HuH-7.5 (cell line): Measurements from ENCODE around the gene NADSYN1.
"Not testable (repeated sequence)": the region's sequence is repeated elsewhere in the genome, so short reads cannot be mapped to it uniquely, and the experiment has no call there.

Source experiments
- DNase-seq: peaks from one replicate; pipeline ENCODE4 v3.0.0; 2011; ENCODE audit warnings: low spot score

The NADSYN1 gene

GRCh38 chr11:71453037-71453917 lies at the start of gene NADSYN1:
TSS of gene NADSYN1 (plus strand) at chr11:71453203. CDS start at chr11:71453297, 94 bp downstream.
- DNase-seq: peak; percentile 96

GRCh38 chr11:71404209-71404608 lies 48.8 kb upstream of the NADSYN1 start:
- DNase-seq: no peak

DNA sequence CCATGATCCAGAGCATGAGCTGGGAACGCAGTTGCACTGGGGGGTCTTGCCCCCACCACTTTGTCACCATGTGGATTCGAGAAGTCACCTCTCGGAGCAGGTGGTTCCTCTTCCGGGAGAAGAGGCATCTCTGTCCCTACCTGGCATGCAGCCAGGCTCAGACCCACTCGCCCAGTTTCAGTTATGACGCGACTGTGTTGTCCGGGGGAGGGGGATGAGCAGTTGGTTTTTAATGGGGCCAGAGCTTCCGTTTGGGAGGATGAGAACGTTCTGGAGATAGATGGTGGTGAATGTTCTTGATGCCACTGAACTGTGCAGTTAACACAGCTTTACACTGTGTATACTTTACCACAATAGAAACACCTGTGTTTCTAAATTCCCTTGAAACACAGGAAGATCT lies 46.3 kb upstream of the NADSYN1 start:
- no peak for DNase-seq

DNA sequence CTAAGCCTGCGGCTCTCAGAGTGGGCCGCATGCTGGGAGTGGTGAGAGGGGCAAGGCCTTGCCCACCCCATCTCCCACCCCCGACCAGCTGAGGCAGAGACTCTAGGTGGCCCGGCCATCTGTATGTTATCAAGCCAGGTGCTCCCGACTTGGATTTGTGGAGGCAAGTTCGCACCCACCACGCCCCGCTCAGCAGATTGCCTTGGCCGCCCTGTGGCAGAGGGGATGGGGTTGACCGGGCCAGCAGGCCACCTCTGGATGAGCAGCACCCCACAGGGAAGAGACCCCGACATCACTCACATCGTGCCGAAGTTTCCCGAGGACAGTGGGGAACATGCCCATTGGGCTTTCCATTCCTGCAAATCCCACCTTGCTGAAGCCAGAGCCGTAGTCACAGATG lies 45.6 kb upstream of the NADSYN1 start:
- no peak for DNase-seq

DNA sequence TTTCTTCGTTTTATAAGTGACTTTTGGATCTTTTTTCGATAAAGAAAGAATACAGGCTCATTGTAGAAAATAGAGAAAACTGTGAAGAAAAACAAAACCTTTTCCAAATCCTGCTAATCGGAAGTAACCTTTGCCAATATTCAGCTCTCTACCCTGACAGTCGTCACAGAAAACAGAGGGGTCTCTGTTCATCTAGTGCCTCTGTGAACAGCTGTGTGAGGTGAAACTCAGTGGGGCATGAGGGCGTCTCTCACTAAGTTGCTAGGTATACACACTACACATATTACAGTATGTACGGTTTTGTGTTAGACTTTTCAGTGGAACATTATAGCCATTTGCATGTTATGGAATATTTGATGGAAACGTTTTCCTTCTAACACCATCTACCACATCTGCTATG lies 44.2 kb upstream of the NADSYN1 start:
- no peak for DNase-seq

- DNase-seq: no peak
Observed at GRCh38 chr11:71410363-71410966, 42.5 kb upstream of the NADSYN1 start.

- DNase-seq: no peak
Observed at GRCh38 chr11:71414645-71415044, 38.4 kb upstream of the NADSYN1 start.

- DNase-seq: no peak
Observed at GRCh38 chr11:71418643-71419042, 34.4 kb upstream of the NADSYN1 start.

- peak; percentile 77 for DNase-seq
Observed at GRCh38 chr11:71420455-71421241, 32.4 kb upstream of the NADSYN1 start.

GRCh38 chr11:71421392-71421950 lies 31.5 kb upstream of the NADSYN1 start:
- no peak for DNase-seq

GRCh38 chr11:71422318-71422717 lies 30.7 kb upstream of the NADSYN1 start:
- not testable (repeated sequence) for DNase-seq

DNA sequence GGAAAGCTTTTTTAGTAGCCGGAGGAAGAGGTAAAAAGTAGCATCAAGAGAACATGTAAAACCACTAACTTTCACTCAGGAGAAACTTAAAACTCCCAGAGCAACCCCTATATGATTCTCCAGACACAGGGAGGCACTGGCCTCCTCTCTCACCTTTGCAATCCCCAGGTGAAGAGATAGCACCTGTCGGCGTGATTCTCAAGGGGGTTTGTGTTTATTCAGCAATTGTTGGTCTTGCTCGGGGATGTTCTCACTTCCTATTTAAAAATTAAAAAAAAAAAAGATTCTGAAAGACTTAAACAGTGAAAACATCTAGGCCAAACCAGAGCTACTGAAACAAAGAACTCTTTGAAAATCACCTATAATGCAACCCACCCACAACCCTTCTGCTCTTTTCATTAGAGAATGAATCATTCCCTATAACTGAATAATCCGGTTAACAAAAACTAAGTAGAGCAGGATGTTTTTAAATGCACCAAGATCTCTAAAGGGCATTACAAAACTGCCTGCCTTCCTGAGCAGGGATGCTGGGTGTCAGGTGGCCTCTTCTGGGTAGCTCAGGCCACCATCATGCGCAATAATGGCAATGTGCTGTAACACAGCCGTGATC lies 29.7 kb upstream of the NADSYN1 start:
- no peak for DNase-seq

DNA sequence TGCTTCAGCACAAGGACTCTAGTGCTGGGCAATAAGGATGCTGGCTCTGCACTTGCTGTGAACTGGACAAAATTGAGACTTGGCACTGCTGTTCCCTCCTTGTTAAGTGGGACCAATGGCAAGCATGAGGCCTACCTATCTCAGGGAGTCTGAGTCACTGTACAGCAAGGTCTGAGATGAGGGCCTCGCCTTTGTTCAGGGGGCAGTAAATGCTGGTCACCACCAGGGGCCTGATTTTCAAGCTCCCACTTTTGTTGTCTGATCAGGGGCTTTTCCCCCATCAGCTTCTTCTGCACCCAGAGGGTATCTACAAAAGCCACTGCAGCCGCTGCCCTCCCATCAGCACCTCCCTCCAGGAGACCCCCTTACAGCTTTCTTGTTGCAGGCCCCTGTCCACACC lies 27.6 kb upstream of the NADSYN1 start:
- no peak for DNase-seq

DNA sequence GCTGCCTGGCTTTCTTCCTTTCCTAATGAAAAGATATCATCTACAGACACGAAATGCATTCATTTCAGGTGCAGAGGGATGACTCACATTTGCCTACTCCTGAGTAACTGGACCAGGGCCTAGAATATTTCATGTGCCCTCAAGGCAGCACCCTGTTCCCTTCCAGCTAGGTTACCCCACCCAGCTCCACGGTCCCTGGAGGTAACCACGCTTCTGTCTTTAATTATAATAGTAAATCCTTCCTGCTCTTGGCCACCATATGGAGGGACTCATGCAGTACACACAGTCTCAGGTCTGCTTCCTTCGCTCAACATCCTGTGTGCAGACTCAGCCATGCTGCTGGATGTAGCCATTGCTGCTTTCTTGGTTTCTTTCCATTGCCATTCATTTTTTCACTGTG lies 27.1 kb upstream of the NADSYN1 start:
- no peak for DNase-seq

DNA sequence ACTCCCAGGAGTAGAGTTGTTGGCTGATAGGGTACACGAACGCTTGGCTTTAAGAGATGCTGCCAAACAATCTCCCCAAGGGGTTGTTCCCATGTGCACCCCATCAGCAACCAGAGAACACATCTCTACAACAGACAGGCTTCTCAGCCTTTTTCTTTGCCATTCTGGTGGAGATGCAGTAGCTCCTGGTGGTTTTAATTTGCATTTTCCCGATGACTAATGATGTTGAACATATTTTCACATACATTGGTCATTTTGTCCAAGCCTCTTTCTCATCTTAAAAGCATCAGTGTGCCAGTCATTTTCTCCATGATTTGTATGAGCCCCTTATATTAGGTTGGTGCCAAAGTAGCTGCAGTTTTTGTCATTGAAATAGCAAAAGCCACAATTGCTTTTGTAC lies 26.6 kb upstream of the NADSYN1 start:
- no peak for DNase-seq

- no peak for DNase-seq
Observed at GRCh38 chr11:71428861-71429435, 24.1 kb upstream of the NADSYN1 start.

GRCh38 chr11:71429701-71430100 lies 23.3 kb upstream of the NADSYN1 start:
- DNase-seq: no peak

- DNase-seq: no peak
Observed at GRCh38 chr11:71430166-71430565, 22.8 kb upstream of the NADSYN1 start.

DNA sequence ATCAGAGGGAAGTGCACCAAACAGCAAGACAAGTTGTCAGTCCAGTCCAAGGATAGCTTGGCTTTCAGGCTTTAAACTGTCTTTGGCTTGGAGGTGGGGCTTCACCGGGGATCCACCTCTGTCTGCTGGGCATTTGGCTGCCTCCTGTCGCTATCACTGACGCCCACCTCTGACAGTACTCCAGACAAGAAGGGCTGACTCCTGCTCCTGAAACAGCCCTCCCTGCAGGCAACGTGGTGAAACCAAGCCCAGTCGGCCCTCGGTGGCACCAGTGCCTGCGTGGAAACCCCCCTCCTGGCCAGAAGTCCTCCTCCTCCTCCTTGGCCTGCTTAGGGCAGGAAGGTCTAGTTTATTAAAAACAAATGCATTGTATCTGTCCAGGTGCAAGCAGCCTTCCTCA lies 21.7 kb upstream of the NADSYN1 start:
- no peak for DNase-seq

DNA sequence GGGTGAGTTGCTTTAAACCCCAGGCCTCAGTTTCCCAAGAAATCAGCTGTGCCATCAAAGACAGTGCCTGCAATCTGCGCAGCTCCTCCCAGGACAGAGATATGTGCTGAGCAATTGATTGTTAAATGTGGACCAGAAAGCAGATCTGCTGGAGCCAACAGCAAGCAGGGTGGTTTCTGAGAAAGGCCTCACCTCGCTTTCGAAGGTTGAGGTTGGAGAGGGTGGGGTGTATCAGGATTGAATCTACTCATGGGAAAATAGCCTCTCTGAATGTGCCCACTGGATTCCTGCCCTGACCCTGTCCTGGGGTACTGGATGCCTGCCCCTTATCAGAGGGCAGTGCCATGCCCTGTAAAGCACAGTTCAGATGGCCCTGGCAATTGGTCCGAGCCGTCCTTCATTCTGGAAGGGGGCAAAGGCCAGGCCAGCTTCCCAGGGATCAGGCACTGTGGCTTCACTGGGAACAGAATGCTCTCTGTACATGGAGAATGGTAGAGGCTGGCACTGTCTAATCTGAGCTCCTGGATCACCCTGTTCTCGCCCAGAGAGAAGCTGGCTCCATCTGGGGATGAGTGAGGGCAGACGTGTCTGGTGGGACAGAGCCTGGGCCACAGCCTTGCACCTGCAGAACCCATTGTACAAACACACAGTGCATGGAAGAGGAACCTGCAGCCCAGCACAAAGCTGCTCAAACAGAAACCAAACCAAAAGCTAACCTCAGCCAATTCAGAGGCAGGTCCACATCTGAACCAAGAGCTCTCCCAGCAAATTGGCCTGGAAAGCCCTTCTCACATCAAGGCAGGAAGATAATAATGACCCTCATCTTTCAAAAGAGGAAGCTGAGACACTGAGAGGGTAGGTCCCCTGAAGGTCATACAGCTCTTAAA lies 20.0 kb upstream of the NADSYN1 start:
- no peak for DNase-seq
